ENCODE results near the gene MBOAT2. TPM values are rescaled to one million over a fixed set of nuclear protein-coding genes. Genes with fewer than 3 reads are reported as not detected.

Gene MBOAT2
- total RNA-seq, 1 experiment from 2014 or later: 16.8 TPM

GRCh38 chr2:8858910-8859309 is 144.6 kb downstream of the MBOAT2 start:
- no TSS peak for BruUV-seq (replicated peaks)
- RAD21 ChIA-PET (ENCODE audit: low non-redundant PET in 1 of 2, low total read pairs in 2 of 2, uncharacterized antibody in 2 of 2, unreplicated experiment in 2 of 2): no interaction called here
- TF ChIP-seq EZH2phosphoT487 (IDR thresholded peaks at IDR 0.05; ENCODE audit: borderline replicate concordance) (no peak), CBX3 (IDR thresholded peaks at IDR 0.05; ENCODE audit: low read depth) (no peak), SIN3A (IDR thresholded peaks at IDR 0.05; ENCODE audit: low read depth) (no peak), RAD21 (IDR thresholded peaks at IDR 0.05; ENCODE audit: low read depth) (no peak), FOSL1 (IDR thresholded peaks at IDR 0.05; ENCODE audit: low read depth) (no peak), TCF7L2 (IDR thresholded peaks at IDR 0.05; ENCODE audit: borderline replicate concordance, extremely low read depth, insufficient read depth, insufficient read length) (no peak), YY1 (IDR thresholded peaks at IDR 0.05; ENCODE audit: extremely low read depth, insufficient replicate concordance, low read depth, low read length) (no peak), CEBPB (IDR thresholded peaks at IDR 0.05; ENCODE audit: low read depth) (no peak), EZH2 (IDR thresholded peaks at IDR 0.05) (no peak), POLR2A (IDR thresholded peaks at IDR 0.05; ENCODE audit: borderline replicate concordance, extremely low read depth, insufficient read depth, insufficient read length) (no peak)
- ATAC-seq (no peak), DNase-seq (ENCODE audit: low read depth, low spot score) (no peak)
- H3K9me2 ChIP-seq (ENCODE audit: insufficient read depth): no peaks in the 10 kb centered on the region
- H4K20me1 ChIP-seq (ENCODE audit: insufficient read depth): no peaks in the 10 kb centered on the region
- no peaks in the 10 kb centered on the region for H3K36me3 ChIP-seq (ENCODE audit: control insufficient read depth in 1 of 2, insufficient read depth in 2 of 2, low read length in 2 of 2)
- CTCF ChIA-PET: no interaction called here
- no peaks in the 10 kb centered on the region for H3K27me3 ChIP-seq (ENCODE audit: insufficient read depth, low read length)
- no peak overlapping the region for H3K4me2 ChIP-seq (ENCODE audit: low read length)
- H3K27ac ChIP-seq (ENCODE audit: low read depth, low read length): no peak overlapping the region
- H2AFZ ChIP-seq (ENCODE audit: low read depth, low read length, poor library complexity, severe bottlenecking): no peak overlapping the region
- H3K4me1 ChIP-seq (ENCODE audit: control insufficient read depth in 1 of 2, insufficient read depth in 2 of 2, low read length in 2 of 2): no peaks in the 10 kb centered on the region
- H3K79me2 ChIP-seq (ENCODE audit: insufficient read depth, low read length): no peaks in the 10 kb centered on the region
- H3K9ac ChIP-seq (ENCODE audit: low read length): no peak overlapping the region
- H3K9me3 ChIP-seq (ENCODE audit: control insufficient read depth in 1 of 2, insufficient read depth in 1 of 2, low read depth in 1 of 2, low read length in 2 of 2): no peaks in the 10 kb centered on the region
- H3K4me3 ChIP-seq (replicated peaks in 1 of 2; ENCODE audit: low read depth in 1 of 2, low read length in 2 of 2): no peak overlapping the region
- POLR2A ChIA-PET: no interaction called here
- intact Hi-C loops (cut with micrococcal nuclease): no loop called here

- Histone ChIP-seq H4K20me1 (ENCODE audit: insufficient read depth) (no peaks in the 10 kb centered on the region), H3K9me3 (ENCODE audit: control insufficient read depth in 1 of 2, insufficient read depth in 1 of 2, low read depth in 1 of 2, low read length in 2 of 2) (no peaks in the 10 kb centered on the region), H3K4me2 (ENCODE audit: low read length) (no peak overlapping the region), H3K4me1 (ENCODE audit: control insufficient read depth in 1 of 2, insufficient read depth in 2 of 2, low read length in 2 of 2) (no peaks in the 10 kb centered on the region), H3K9me2 (ENCODE audit: insufficient read depth) (no peaks in the 10 kb centered on the region), H3K79me2 (ENCODE audit: insufficient read depth, low read length) (no peaks in the 10 kb centered on the region), H3K36me3 (ENCODE audit: control insufficient read depth in 1 of 2, insufficient read depth in 2 of 2, low read length in 2 of 2) (no peaks in the 10 kb centered on the region), H3K27ac (ENCODE audit: low read depth, low read length) (no peak overlapping the region), H3K9ac (ENCODE audit: low read length) (no peak overlapping the region), H2AFZ (ENCODE audit: low read depth, low read length, poor library complexity, severe bottlenecking) (no peak overlapping the region), H3K27me3 (ENCODE audit: insufficient read depth, low read length) (no peaks in the 10 kb centered on the region), H3K4me3 (replicated peaks in 1 of 2; ENCODE audit: low read depth in 1 of 2, low read length in 2 of 2) (no peak overlapping the region)
- DNase-seq (ENCODE audit: low read depth, low spot score) (no peak), ATAC-seq (no peak)
- ChIA-PET POLR2A (no interaction called here), CTCF (no interaction called here), RAD21 (ENCODE audit: low non-redundant PET in 1 of 2, low total read pairs in 2 of 2, uncharacterized antibody in 2 of 2, unreplicated experiment in 2 of 2) (no interaction called here)
- no TSS peak for BruUV-seq (replicated peaks)
- intact Hi-C loops (cut with micrococcal nuclease): no loop called here
- no peak for TF ChIP-seq EGR1 (IDR thresholded peaks at IDR 0.05; ENCODE audit: low read depth)
These were observed 145.2 kb downstream of the MBOAT2 start for GRCh38 chr2:8858264-8858663.

Data from HCT116 (cell line).